Vagina (tissue), 2 donors: ENCODE measurements around the gene LRWD1.
"Not testable (repeated sequence)": the region's sequence is repeated elsewhere in the genome, so short reads cannot be mapped to it uniquely, and the experiment has no call there.

Experiments
- CTCF ChIP-seq, 3 experiments: fragments of 450-650 bp in 2 of 3; fragments of 200-600 bp in 1 of 3; sonication (generic) in 1 of 3; IDR thresholded peaks; one replicate each; pipeline ENCODE4 v1.5.1; 2017 to 2019; ENCODE audit warnings: antibody characterized with exemption in 3 of 3, mild to moderate bottlenecking in 2 of 3, moderate library complexity in 2 of 3
- POLR2A ChIP-seq, 2 donors: fragments of 450-650 bp; IDR thresholded peaks; one replicate each; pipeline ENCODE4 v1.6.1; 2017; ENCODE audit warnings: antibody characterized with exemption in 2 of 2, mild to moderate bottlenecking in 2 of 2, moderate library complexity in 2 of 2
- POLR2AphosphoS5 ChIP-seq, 2 donors: sonication (generic); formaldehyde crosslinking; IDR thresholded peaks; one replicate each; pipeline ENCODE4 v1.9.0; 2017; ENCODE audit warnings: antibody characterized with exemption in 2 of 2, mild to moderate bottlenecking in 2 of 2, low read depth in 1 of 2; ENCODE audit not compliant: insufficient read depth in 1 of 2

- TF ChIP-seq CTCF (IDR thresholded peaks at IDR 0.05); POLR2A (IDR thresholded peaks at IDR 0.05); POLR2AphosphoS5 (IDR thresholded peaks at IDR 0.05; ENCODE audit: insufficient read depth in 1 of 2, low read depth in 1 of 2): not testable (repeated sequence)
These were observed 29.2 kb downstream of the LRWD1 start for GRCh38 chr7:102494026-102494425.
